Gastrocnemius medialis (tissue), 4 donors: ENCODE measurements around the gene ZNF664.

Experiments used
- POLR2A ChIP-seq, 2 donors: fragments of 450-650 bp; IDR thresholded peaks; one replicate each; pipeline ENCODE4 v1.6.1; 2017; ENCODE audit warnings: antibody characterized with exemption in 2 of 2, mild to moderate bottlenecking in 2 of 2, moderate library complexity in 2 of 2
- TF ChIP-seq, protein P1 (sequence below), 5 experiments: fragments of 450-650 bp in 3 of 5; fragments of 200-600 bp in 2 of 5; sonication (generic) in 2 of 5; IDR thresholded peaks in 4 of 5; conservative IDR thresholded peaks in 1 of 5; 1 replicate in 4 of 5; 2 replicates in 1 of 5; pipeline ENCODE4 v1.5.1; 2016 to 2019; ENCODE audit warnings: antibody characterized with exemption in 5 of 5, mild to moderate bottlenecking in 3 of 5, moderate library complexity in 3 of 5

DNA sequence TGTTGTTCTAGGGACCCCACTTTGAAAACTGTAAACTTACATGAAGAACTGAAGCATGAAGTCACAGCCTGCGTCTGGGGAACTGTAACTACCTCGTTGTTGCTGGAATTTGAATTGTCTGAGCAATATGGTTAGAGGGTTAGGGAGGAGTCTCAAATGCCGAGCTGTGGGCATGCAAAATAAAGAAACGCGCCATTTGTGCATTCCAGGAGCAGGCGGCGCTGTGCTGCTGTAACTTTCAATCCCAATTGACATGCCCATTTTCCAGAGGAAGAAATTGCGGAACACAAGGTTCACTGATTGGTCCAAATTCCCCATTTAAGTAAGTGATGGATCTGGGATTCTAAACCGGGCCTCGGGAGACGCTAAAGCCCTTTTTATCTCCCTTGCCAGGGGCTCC lies 61.3 kb downstream of the ZNF664 start:
- no peak for TF ChIP-seq POLR2A (IDR thresholded peaks at IDR 0.05)
- TF ChIP-seq, protein P1, sequence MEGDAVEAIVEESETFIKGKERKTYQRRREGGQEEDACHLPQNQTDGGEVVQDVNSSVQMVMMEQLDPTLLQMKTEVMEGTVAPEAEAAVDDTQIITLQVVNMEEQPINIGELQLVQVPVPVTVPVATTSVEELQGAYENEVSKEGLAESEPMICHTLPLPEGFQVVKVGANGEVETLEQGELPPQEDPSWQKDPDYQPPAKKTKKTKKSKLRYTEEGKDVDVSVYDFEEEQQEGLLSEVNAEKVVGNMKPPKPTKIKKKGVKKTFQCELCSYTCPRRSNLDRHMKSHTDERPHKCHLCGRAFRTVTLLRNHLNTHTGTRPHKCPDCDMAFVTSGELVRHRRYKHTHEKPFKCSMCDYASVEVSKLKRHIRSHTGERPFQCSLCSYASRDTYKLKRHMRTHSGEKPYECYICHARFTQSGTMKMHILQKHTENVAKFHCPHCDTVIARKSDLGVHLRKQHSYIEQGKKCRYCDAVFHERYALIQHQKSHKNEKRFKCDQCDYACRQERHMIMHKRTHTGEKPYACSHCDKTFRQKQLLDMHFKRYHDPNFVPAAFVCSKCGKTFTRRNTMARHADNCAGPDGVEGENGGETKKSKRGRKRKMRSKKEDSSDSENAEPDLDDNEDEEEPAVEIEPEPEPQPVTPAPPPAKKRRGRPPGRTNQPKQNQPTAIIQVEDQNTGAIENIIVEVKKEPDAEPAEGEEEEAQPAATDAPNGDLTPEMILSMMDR (IDR thresholded peaks at IDR 0.05 in 4 of 5, conservative IDR thresholded peaks at IDR 0.05 in 1 of 5), result no peak
